Frontal cortex (tissue), 4 donors: ENCODE data around the gene GTF2IRD1. TPM values are rescaled to one million over a fixed set of nuclear protein-coding genes. Genes with fewer than 3 reads are reported as not detected.
"Not testable (repeated sequence)": the region's sequence is repeated elsewhere in the genome, so short reads cannot be mapped to it uniquely, and the experiment has no call there.

Experiments
- DNase-seq, 2 donors: peaks; one replicate each; pipeline ENCODE4 v3.0.0; 2012; ENCODE audit warnings: low spot score in 2 of 2
- FAIRE-seq: peaks from 2 replicates; lab custom pipeline; 2012; peaks lifted over from hg19 to GRCh38; lab: Jason Lieb, UNC
- small RNA-seq: library from RNA; depleted of rRNA; stranded (forward); fragments of <200 nt; gene quantifications from one replicate; pipeline ENCODE3, GENCODE V24; 2014
- total RNA-seq: library from RNA; depleted of rRNA; stranded (reverse); fragments of >200 nt; gene quantifications from one replicate; pipeline ENCODE4 v1.2.3, GENCODE V29; 2014
- donor health status: control.
- donor health status: control.
- donor health status: control.

Gene GTF2IRD1
- total RNA-seq, 1 donor from 2014 or later: 19.2 TPM

- FAIRE-seq (no peak), DNase-seq (no peak)
Measured at GRCh38 chr7:74615933-74616780, 162.5 kb downstream of the GTF2IRD1 start.

GRCh38 chr7:74617180-74617744 lies 163.6 kb downstream of the GTF2IRD1 start:
- FAIRE-seq (no peak), DNase-seq (no peak)

GRCh38 chr7:74619235-74619860 lies 165.6 kb downstream of the GTF2IRD1 start:
- DNase-seq: no peak
- FAIRE-seq: no peak

- FAIRE-seq: no peak
- no peak for DNase-seq
Measured at GRCh38 chr7:74622228-74622749, 168.6 kb downstream of the GTF2IRD1 start.

- FAIRE-seq: no peak
- DNase-seq: no peak
Measured at GRCh38 chr7:74623135-74623534, 169.4 kb downstream of the GTF2IRD1 start.

GRCh38 chr7:74625446-74625845 lies 171.7 kb downstream of the GTF2IRD1 start:
- FAIRE-seq: no peak
- no peak for DNase-seq

- FAIRE-seq: no peak
- no peak for DNase-seq
Measured at GRCh38 chr7:74627661-74628411, 174.1 kb downstream of the GTF2IRD1 start.

- FAIRE-seq (no peak), DNase-seq (no peak)
Measured at GRCh38 chr7:74632505-74632904, 178.8 kb downstream of the GTF2IRD1 start.

GRCh38 chr7:74633451-74633921 lies 179.8 kb downstream of the GTF2IRD1 start:
- DNase-seq (no peak), FAIRE-seq (no peak)

GRCh38 chr7:74637745-74638144 lies 184.0 kb downstream of the GTF2IRD1 start:
- DNase-seq (no peak), FAIRE-seq (no peak)

GRCh38 chr7:74650055-74650454 lies 196.3 kb downstream of the GTF2IRD1 start:
- DNase-seq, FAIRE-seq: not testable (repeated sequence)

- DNase-seq, FAIRE-seq: not testable (repeated sequence)
Measured at GRCh38 chr7:74650493-74651132, 196.9 kb downstream of the GTF2IRD1 start.

GRCh38 chr7:74651133-74651504 lies 197.4 kb downstream of the GTF2IRD1 start:
- not testable (repeated sequence) for FAIRE-seq, DNase-seq

Small RNAs within 50 kb of the gene (small RNA-seq; reads per million reads assigned to genes)
- gene RNA5SP233: not detected

Other genes starting within 250 kb of the GTF2IRD1 start
- 3.3 TPM for gene LAT2, start 243.9 kb upstream of the GTF2IRD1 start, total RNA-seq
- 22.4 TPM for gene RFC2, start 199.5 kb upstream of the GTF2IRD1 start, total RNA-seq
- gene CLIP2, start 164.5 kb upstream of the GTF2IRD1 start, total RNA-seq: 113 TPM
- 236 TPM for gene GTF2I, start 203.8 kb downstream of the GTF2IRD1 start, total RNA-seq